ENCODE results near the gene PSMB4. TPM values are rescaled to one million over a fixed set of nuclear protein-coding genes. Genes with fewer than 3 reads are reported as not detected.
"Not testable (repeated sequence)": the region's sequence is repeated elsewhere in the genome, so short reads cannot be mapped to it uniquely, and the experiment has no call there.

The PSMB4 gene
- polyA plus RNA-seq (2013, experiment 1 of 4) = 306 TPM
- 332 TPM for polyA plus RNA-seq (2013, experiment 2 of 4)
- polyA plus RNA-seq (2013, experiment 3 of 4) = 266 TPM
- 289 TPM for polyA plus RNA-seq (2013, experiment 4 of 4)

GRCh38 chr1:151399324-151400171, at the start of gene PSMB4:
Gene PSMB4, plus strand, starts transcription at chr1:151399573. Its CDS starts 15 bp downstream, at chr1:151399588.
- Histone ChIP-seq H3K9me3 (ENCODE audit: control insufficient read depth, low read length) (no peaks in the 10 kb centered on the region), H3K27ac (ENCODE audit: insufficient read depth, low read depth, low read length, poor library complexity, severe bottlenecking) (peak within 1 kb of the TSS; percentile 87), H3K27me3 (ENCODE audit: control insufficient read depth, insufficient read depth, low read length, poor library complexity, severe bottlenecking) (no peaks in the 10 kb centered on the region), H3K36me3 (ENCODE audit: control insufficient read depth, insufficient read depth, low read length) (peaks cover 19% of the 10 kb centered on the region), H3K4me3 (ENCODE audit: insufficient read depth, low read depth, low read length) (peak within 1 kb of the TSS; percentile 69), H3K4me1 (ENCODE audit: control insufficient read depth, insufficient read depth, low read length) (peaks cover 9% of the 10 kb centered on the region)
- WGBS, 2 experiments = 0% methylated on average over 63 of the region's 63 CpGs

- not testable (repeated sequence) for H3K9me3 ChIP-seq (ENCODE audit: control insufficient read depth, low read length); H3K27me3 ChIP-seq (ENCODE audit: control insufficient read depth, insufficient read depth, low read length, poor library complexity, severe bottlenecking); H3K27ac ChIP-seq (ENCODE audit: insufficient read depth, low read depth, low read length, poor library complexity, severe bottlenecking); H3K4me3 ChIP-seq (ENCODE audit: insufficient read depth, low read depth, low read length); H3K4me1 ChIP-seq (ENCODE audit: control insufficient read depth, insufficient read depth, low read length); H3K36me3 ChIP-seq (ENCODE audit: control insufficient read depth, insufficient read depth, low read length)
- 90 to 91% methylated on average over 9 of the region's 9 CpGs for WGBS, 2 experiments
These were observed 49.0 kb upstream of the PSMB4 start for GRCh38 chr1:151350323-151350722.

GRCh38 chr1:151352021-151352718, 47.2 kb upstream of the PSMB4 start:
- Histone ChIP-seq H3K9me3 (ENCODE audit: control insufficient read depth, low read length) (no peaks in the 10 kb centered on the region), H3K36me3 (ENCODE audit: control insufficient read depth, insufficient read depth, low read length) (no peaks in the 10 kb centered on the region), H3K4me3 (ENCODE audit: insufficient read depth, low read depth, low read length) (no peak overlapping the region), H3K27me3 (ENCODE audit: control insufficient read depth, insufficient read depth, low read length, poor library complexity, severe bottlenecking) (no peaks in the 10 kb centered on the region), H3K27ac (ENCODE audit: insufficient read depth, low read depth, low read length, poor library complexity, severe bottlenecking) (no peak overlapping the region), H3K4me1 (ENCODE audit: control insufficient read depth, insufficient read depth, low read length) (peaks cover 6% of the 10 kb centered on the region)
- 93% methylated on average over 6 of the region's 6 CpGs for WGBS, 2 experiments

GRCh38 chr1:151356696-151357095, 42.7 kb upstream of the PSMB4 start:
- H3K27ac ChIP-seq (ENCODE audit: insufficient read depth, low read depth, low read length, poor library complexity, severe bottlenecking) = no peak overlapping the region
- no peaks in the 10 kb centered on the region for H3K27me3 ChIP-seq (ENCODE audit: control insufficient read depth, insufficient read depth, low read length, poor library complexity, severe bottlenecking)
- no peaks in the 10 kb centered on the region for H3K4me1 ChIP-seq (ENCODE audit: control insufficient read depth, insufficient read depth, low read length)
- no peaks in the 10 kb centered on the region for H3K36me3 ChIP-seq (ENCODE audit: control insufficient read depth, insufficient read depth, low read length)
- H3K4me3 ChIP-seq (ENCODE audit: insufficient read depth, low read depth, low read length) = no peak overlapping the region
- 75 to 92% methylated on average over 1 of the region's 2 CpGs for WGBS, 2 experiments
- no peaks in the 10 kb centered on the region for H3K9me3 ChIP-seq (ENCODE audit: control insufficient read depth, low read length)

GRCh38 chr1:151361883-151362282, 37.5 kb upstream of the PSMB4 start:
- Histone ChIP-seq H3K27me3 (ENCODE audit: control insufficient read depth, insufficient read depth, low read length, poor library complexity, severe bottlenecking) (no peaks in the 10 kb centered on the region), H3K9me3 (ENCODE audit: control insufficient read depth, low read length) (peaks cover 3% of the 10 kb centered on the region), H3K27ac (ENCODE audit: insufficient read depth, low read depth, low read length, poor library complexity, severe bottlenecking) (no peak overlapping the region), H3K36me3 (ENCODE audit: control insufficient read depth, insufficient read depth, low read length) (peaks cover 31% of the 10 kb centered on the region), H3K4me3 (ENCODE audit: insufficient read depth, low read depth, low read length) (no peak overlapping the region), H3K4me1 (ENCODE audit: control insufficient read depth, insufficient read depth, low read length) (no peaks in the 10 kb centered on the region)

- no peak overlapping the region for H3K4me3 ChIP-seq (ENCODE audit: insufficient read depth, low read depth, low read length)
- peaks cover 3% of the 10 kb centered on the region for H3K9me3 ChIP-seq (ENCODE audit: control insufficient read depth, low read length)
- H3K4me1 ChIP-seq (ENCODE audit: control insufficient read depth, insufficient read depth, low read length) = no peaks in the 10 kb centered on the region
- H3K27ac ChIP-seq (ENCODE audit: insufficient read depth, low read depth, low read length, poor library complexity, severe bottlenecking) = no peak overlapping the region
- WGBS, 2 experiments = 90 to 92% methylated on average over 3 of the region's 3 CpGs
- H3K27me3 ChIP-seq (ENCODE audit: control insufficient read depth, insufficient read depth, low read length, poor library complexity, severe bottlenecking) = no peaks in the 10 kb centered on the region
- peaks cover 31% of the 10 kb centered on the region for H3K36me3 ChIP-seq (ENCODE audit: control insufficient read depth, insufficient read depth, low read length)
These were observed 36.8 kb upstream of the PSMB4 start for GRCh38 chr1:151362308-151363155.

- Histone ChIP-seq H3K27me3 (ENCODE audit: control insufficient read depth, insufficient read depth, low read length, poor library complexity, severe bottlenecking) (no peaks in the 10 kb centered on the region), H3K9me3 (ENCODE audit: control insufficient read depth, low read length) (peaks cover 3% of the 10 kb centered on the region), H3K4me1 (ENCODE audit: control insufficient read depth, insufficient read depth, low read length) (no peaks in the 10 kb centered on the region), H3K4me3 (ENCODE audit: insufficient read depth, low read depth, low read length) (no peak overlapping the region), H3K36me3 (ENCODE audit: control insufficient read depth, insufficient read depth, low read length) (peaks cover 31% of the 10 kb centered on the region), H3K27ac (ENCODE audit: insufficient read depth, low read depth, low read length, poor library complexity, severe bottlenecking) (no peak overlapping the region)
- 91 to 95% methylated on average over 4 of the region's 4 CpGs for WGBS, 2 experiments
These were observed 34.4 kb upstream of the PSMB4 start for GRCh38 chr1:151364996-151365395.

- Histone ChIP-seq H3K27ac (ENCODE audit: insufficient read depth, low read depth, low read length, poor library complexity, severe bottlenecking) (no peak overlapping the region), H3K36me3 (ENCODE audit: control insufficient read depth, insufficient read depth, low read length) (peaks cover 23% of the 10 kb centered on the region), H3K27me3 (ENCODE audit: control insufficient read depth, insufficient read depth, low read length, poor library complexity, severe bottlenecking) (no peaks in the 10 kb centered on the region), H3K9me3 (ENCODE audit: control insufficient read depth, low read length) (peaks cover 2% of the 10 kb centered on the region), H3K4me3 (ENCODE audit: insufficient read depth, low read depth, low read length) (no peak overlapping the region), H3K4me1 (ENCODE audit: control insufficient read depth, insufficient read depth, low read length) (peaks cover 12% of the 10 kb centered on the region)
- WGBS, 2 experiments = 94 to 97% methylated on average over 8 of the region's 8 CpGs
These were observed 31.5 kb upstream of the PSMB4 start for GRCh38 chr1:151367658-151368392.

GRCh38 chr1:151368393-151369301, 30.7 kb upstream of the PSMB4 start:
- Histone ChIP-seq H3K4me1 (ENCODE audit: control insufficient read depth, insufficient read depth, low read length) (peaks cover 20% of the 10 kb centered on the region), H3K36me3 (ENCODE audit: control insufficient read depth, insufficient read depth, low read length) (peaks cover 19% of the 10 kb centered on the region), H3K9me3 (ENCODE audit: control insufficient read depth, low read length) (no peaks in the 10 kb centered on the region), H3K27me3 (ENCODE audit: control insufficient read depth, insufficient read depth, low read length, poor library complexity, severe bottlenecking) (no peaks in the 10 kb centered on the region), H3K27ac (ENCODE audit: insufficient read depth, low read depth, low read length, poor library complexity, severe bottlenecking) (no peak overlapping the region), H3K4me3 (ENCODE audit: insufficient read depth, low read depth, low read length) (no peak overlapping the region)
- 92 to 93% methylated on average over 20 of the region's 20 CpGs for WGBS, 2 experiments

Measured in ectodermal cell (in vitro differentiated cells).